ENCODE results near the gene DNAJC22. TPM values are rescaled to one million over a fixed set of nuclear protein-coding genes. Genes with fewer than 3 reads are reported as not detected.

Gene DNAJC22
- total RNA-seq, 1 experiment from 2014 or later, result 47.7 TPM

GRCh38 chr12:49322367-49322707 is 24.4 kb upstream of the DNAJC22 start:
- Histone ChIP-seq H3K4me1 (peaks cover 10% of the 10 kb centered on the region; the same call in 1 of the 2 replicates), H3K36me3 (ENCODE audit: control insufficient read depth, insufficient read depth, low read length) (peaks cover 2% of the 10 kb centered on the region; the same call in 1 of the 2 replicates), H3K4me3 (ENCODE audit: low read depth, low read length) (peak overlapping the region; percentile 84), H3K27me3 (replicated peaks; ENCODE audit: control insufficient read depth, insufficient read depth, low read length) (no peaks in the 10 kb centered on the region), H3K9me3 (no peaks in the 10 kb centered on the region)
- BruUV-seq (replicated peaks), result TSS peak; percentile 95
- H3K9me3 Mint-ChIP-seq (ENCODE audit: unreplicated experiment), result no peaks in the 10 kb centered on the region
- no peaks in the 10 kb centered on the region for H3K27me3 Mint-ChIP-seq (ENCODE audit: insufficient read depth, unreplicated experiment)
- CTCF ChIA-PET, result interaction anchor here (0.6 to 4.2 kb wide), 15 partner anchors 10 to 419 kb away, joined by 3 to 72 read pairs (median 9); partner anchors contain the start of genes DNAJC22, SPATS2 and TMBIM6
- no peak for TF ChIP-seq CTCF (IDR thresholded peaks at IDR 0.05; ENCODE audit: insufficient read depth in 1 of 2, low read depth in 1 of 2, low read length in 1 of 2, severe bottlenecking in 1 of 2, unreplicated experiment in 1 of 2)
- DNase-seq, result no peak
- peak overlapping the region; percentile 99 for H3K4me3 Mint-ChIP-seq (ENCODE audit: unreplicated experiment)
- H3K27ac Mint-ChIP-seq (ENCODE audit: unreplicated experiment), result peak overlapping the region; percentile 98
- H3K36me3 Mint-ChIP-seq (ENCODE audit: insufficient read depth, unreplicated experiment), result peaks cover 31% of the 10 kb centered on the region
- POLR2A ChIA-PET, result interaction anchor here (0.5 to 2.1 kb wide), 17 partner anchors 9 to 419 kb away, joined by 3 to 31 read pairs (median 5); partner anchors contain the start of genes DNAJC22, PRPF40B, SPATS2 and TMBIM6
- intact Hi-C loops (cut with micrococcal nuclease; ENCODE audit: unreplicated experiment), result loop anchor here (2.0 kb wide), 2 partner anchors 26 to 34 kb away; no protein-coding TSS in a partner anchor
- peaks cover 6% of the 10 kb centered on the region for H3K4me1 Mint-ChIP-seq (ENCODE audit: low read depth, unreplicated experiment)

- no peaks in the 10 kb centered on the region for H3K9me3 ChIP-seq
- no TSS peak for BruUV-seq (replicated peaks)
- intact Hi-C loops (cut with micrococcal nuclease; ENCODE audit: unreplicated experiment), result loop anchor here (2.0 kb wide), 2 partner anchors 26 to 34 kb away; no protein-coding TSS in a partner anchor
- Mint-ChIP-seq H3K36me3 (ENCODE audit: insufficient read depth, unreplicated experiment) (peaks cover 36% of the 10 kb centered on the region), H3K4me1 (ENCODE audit: low read depth, unreplicated experiment) (peaks cover 6% of the 10 kb centered on the region), H3K9me3 (ENCODE audit: unreplicated experiment) (no peaks in the 10 kb centered on the region), H3K4me3 (ENCODE audit: unreplicated experiment) (peak within 1 kb of the TSS; percentile 99), H3K27me3 (ENCODE audit: insufficient read depth, unreplicated experiment) (no peaks in the 10 kb centered on the region), H3K27ac (ENCODE audit: unreplicated experiment) (peak within 1 kb of the TSS; percentile 98)
- POLR2A ChIA-PET, result interaction anchor here (0.5 to 2.1 kb wide), 27 partner anchors 9 to 1309 kb away, joined by 3 to 31 read pairs (median 4); partner anchors contain the start of genes DNAJC22, PRPF40B, SPATS2 and TMBIM6
- H3K4me3 ChIP-seq (ENCODE audit: low read depth, low read length), result peak within 1 kb of the TSS; percentile 89
- peaks cover 10% of the 10 kb centered on the region; the same call in 1 of the 2 replicates for H3K4me1 ChIP-seq
- TF ChIP-seq CTCF (IDR thresholded peaks at IDR 0.05; ENCODE audit: insufficient read depth in 1 of 2, low read depth in 1 of 2, low read length in 1 of 2, severe bottlenecking in 1 of 2, unreplicated experiment in 1 of 2), result no peak
- H3K36me3 ChIP-seq (ENCODE audit: control insufficient read depth, insufficient read depth, low read length), result peaks cover 2% of the 10 kb centered on the region; the same call in 1 of the 2 replicates
- H3K27me3 ChIP-seq (replicated peaks; ENCODE audit: control insufficient read depth, insufficient read depth, low read length), result no peaks in the 10 kb centered on the region
- peak; percentile 99 to 100 for DNase-seq
- CTCF ChIA-PET, result interaction anchor here (0.6 to 4.2 kb wide), 19 partner anchors 9 to 418 kb away, joined by 3 to 72 read pairs (median 6); partner anchors contain the start of genes C1QL4, DNAJC22, SPATS2 and TMBIM6
These were observed 23.8 kb upstream of the DNAJC22 start, which contains the start of gene TROAP for GRCh38 chr12:49322708-49323523. TROAP (plus strand) TSS chr12:49323255; CDS start chr12:49323609, 354 bp downstream.

GRCh38 chr12:49323524-49324097 is 23.1 kb upstream of the DNAJC22 start:
- POLR2A ChIA-PET, result interaction anchor here (0.5 to 2.1 kb wide), 21 partner anchors 8 to 418 kb away, joined by 3 to 31 read pairs (median 5); partner anchors contain the start of genes DNAJC22, SPATS2, TMBIM6 and TUBA1B
- H3K4me1 ChIP-seq, result peaks cover 10% of the 10 kb centered on the region; the same call in 1 of the 2 replicates
- CTCF ChIA-PET, result interaction anchor here (0.6 to 4.2 kb wide), 18 partner anchors 8 to 417 kb away, joined by 3 to 72 read pairs (median 6); partner anchors contain the start of genes C1QL4, DNAJC22, SPATS2 and TMBIM6
- peak overlapping the region; percentile 98 for H3K27ac Mint-ChIP-seq (ENCODE audit: unreplicated experiment)
- TSS peak; percentile 81 for BruUV-seq (replicated peaks)
- DNase-seq, result no peak
- no peaks in the 10 kb centered on the region for H3K27me3 Mint-ChIP-seq (ENCODE audit: insufficient read depth, unreplicated experiment)
- H3K4me3 Mint-ChIP-seq (ENCODE audit: unreplicated experiment), result peak overlapping the region; percentile 99
- no peaks in the 10 kb centered on the region for H3K9me3 Mint-ChIP-seq (ENCODE audit: unreplicated experiment)
- no peaks in the 10 kb centered on the region for H3K27me3 ChIP-seq (replicated peaks; ENCODE audit: control insufficient read depth, insufficient read depth, low read length)
- H3K4me3 ChIP-seq (ENCODE audit: low read depth, low read length), result peak overlapping the region; percentile 89
- H3K36me3 ChIP-seq (ENCODE audit: control insufficient read depth, insufficient read depth, low read length), result peaks cover 2% of the 10 kb centered on the region; the same call in 1 of the 2 replicates
- peaks cover 43% of the 10 kb centered on the region for H3K36me3 Mint-ChIP-seq (ENCODE audit: insufficient read depth, unreplicated experiment)
- no peak for TF ChIP-seq CTCF (IDR thresholded peaks at IDR 0.05; ENCODE audit: insufficient read depth in 1 of 2, low read depth in 1 of 2, low read length in 1 of 2, severe bottlenecking in 1 of 2, unreplicated experiment in 1 of 2)
- no peaks in the 10 kb centered on the region for H3K9me3 ChIP-seq
- peaks cover 6% of the 10 kb centered on the region for H3K4me1 Mint-ChIP-seq (ENCODE audit: low read depth, unreplicated experiment)
- intact Hi-C loops (cut with micrococcal nuclease; ENCODE audit: unreplicated experiment), result loop anchor here (2.0 kb wide), 2 partner anchors 27 to 35 kb away; no protein-coding TSS in a partner anchor

Data from Caco-2 (cell line).